HG02973 (cell line): ENCODE results near the gene MPO.

Experiments used
- ATAC-seq: cut with Tn5 transposase; IDR thresholded peaks from one replicate; pipeline ENCODE4 v1.9.1; 2021; ENCODE audit warnings: moderate library complexity; ENCODE audit not compliant: unreplicated experiment

The MPO gene

DNA sequence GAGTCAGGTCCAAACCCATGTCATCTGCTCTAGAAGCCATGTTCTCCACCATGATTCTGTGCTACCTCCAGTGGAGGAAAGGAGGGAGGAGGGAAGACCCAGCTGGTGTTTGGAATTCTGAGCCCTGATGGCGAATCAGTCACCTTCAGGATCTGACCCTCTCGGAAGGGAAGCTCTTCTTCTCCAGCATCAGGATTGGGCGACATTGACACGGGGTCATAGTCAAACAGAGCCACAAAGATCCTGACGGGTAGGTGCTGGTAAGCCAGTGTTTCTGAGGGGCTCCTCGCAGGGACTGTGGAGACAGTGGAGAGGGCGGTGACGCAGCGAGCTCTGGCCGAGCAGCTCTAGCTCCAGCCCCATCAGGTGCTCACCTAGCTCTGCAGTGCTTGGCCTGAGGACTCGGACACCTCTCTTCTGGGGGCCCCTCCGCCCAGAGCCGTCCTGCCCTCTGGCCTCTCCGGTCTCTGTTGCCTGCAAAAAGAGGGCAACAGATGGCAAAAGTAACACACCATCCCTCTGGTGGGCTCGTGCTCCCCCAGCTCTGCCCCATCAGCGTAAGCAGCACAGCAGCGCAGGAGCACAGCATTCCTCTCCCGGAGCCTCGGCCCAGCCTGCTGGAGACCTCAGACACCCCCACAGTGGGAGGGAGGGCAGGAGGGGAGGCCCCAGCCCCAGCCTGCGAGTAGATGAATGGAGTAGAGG, 26.9 kb upstream of the MPO start:
- no peak for ATAC-seq

GRCh38 chr17:58306131-58306951, 25.6 kb upstream of the MPO start:
- ATAC-seq: no peak

DNA sequence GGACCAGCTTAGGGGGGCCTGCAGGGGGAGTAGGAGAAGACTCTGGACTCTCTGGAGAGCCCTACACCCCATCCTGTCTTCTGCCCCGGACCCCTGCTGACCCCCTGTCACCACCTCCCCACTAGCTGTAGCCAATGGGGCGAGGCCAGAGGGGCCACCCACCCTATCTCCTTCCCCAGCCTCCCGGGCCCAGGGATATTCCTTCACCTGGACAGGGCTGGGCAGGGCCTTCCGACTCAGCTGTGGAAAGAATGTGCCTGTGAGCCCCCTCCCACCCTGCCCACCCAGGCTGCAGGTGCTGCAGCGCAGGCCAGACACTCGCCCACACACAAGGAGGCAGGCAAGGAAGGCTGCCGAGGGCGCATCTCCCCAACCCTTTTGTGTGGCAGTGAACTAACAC, 24.9 kb upstream of the MPO start:
- no peak for ATAC-seq

GRCh38 chr17:58304750-58305486, 24.2 kb upstream of the MPO start:
- ATAC-seq: no peak

GRCh38 chr17:58303971-58304749, 23.4 kb upstream of the MPO start:
- no peak for ATAC-seq

GRCh38 chr17:58302919-58303585, 22.3 kb upstream of the MPO start:
- ATAC-seq: no peak

GRCh38 chr17:58302171-58302918, 21.6 kb upstream of the MPO start:
- ATAC-seq: no peak

GRCh38 chr17:58301504-58302150, 20.9 kb upstream of the MPO start:
- ATAC-seq: no peak

GRCh38 chr17:58300336-58300735, 19.6 kb upstream of the MPO start:
- no peak for ATAC-seq

GRCh38 chr17:58294034-58294433, 13.3 kb upstream of the MPO start:
- ATAC-seq: no peak

- ATAC-seq: no peak
Measured at GRCh38 chr17:58291246-58291645, 10.5 kb upstream of the MPO start.

DNA sequence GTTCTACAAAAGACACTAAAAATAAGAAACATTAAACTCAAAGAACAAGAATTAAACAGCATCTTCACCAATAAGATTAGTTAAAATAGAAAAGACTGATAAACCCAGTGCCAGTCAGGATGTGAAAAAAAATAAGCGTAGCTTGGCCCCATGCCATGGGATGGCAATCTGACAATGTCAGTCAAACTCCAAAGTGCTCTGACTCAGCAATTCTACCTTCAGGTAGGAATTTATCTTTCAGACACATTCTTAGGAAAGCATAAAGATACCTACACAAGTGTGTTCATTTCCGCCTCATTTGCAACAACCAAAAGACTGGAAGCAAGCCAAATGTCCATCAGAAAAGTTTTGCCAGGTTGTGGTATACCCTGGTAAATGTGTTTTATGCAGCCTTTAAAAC, 9.1 kb upstream of the MPO start:
- ATAC-seq: no peak

DNA sequence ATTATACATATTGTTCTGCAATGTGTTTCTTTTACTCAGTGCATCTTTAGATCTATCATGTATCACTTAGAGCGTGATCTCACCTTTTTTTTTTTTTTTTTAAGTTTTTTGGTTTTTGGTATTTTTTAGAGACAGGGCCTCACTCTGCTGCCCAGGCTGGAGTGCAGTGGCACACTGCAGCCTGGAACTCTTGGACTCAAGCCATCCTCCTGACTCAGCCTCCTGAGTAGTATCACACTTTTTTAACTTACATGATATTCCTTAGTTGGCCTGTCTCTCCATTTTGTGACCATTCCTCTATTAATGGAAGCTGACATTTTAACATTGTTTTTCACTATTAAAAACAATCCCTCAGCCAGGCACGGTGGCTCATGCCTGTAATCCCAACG, 4.7 kb upstream of the MPO start:
- no peak for ATAC-seq

DNA sequence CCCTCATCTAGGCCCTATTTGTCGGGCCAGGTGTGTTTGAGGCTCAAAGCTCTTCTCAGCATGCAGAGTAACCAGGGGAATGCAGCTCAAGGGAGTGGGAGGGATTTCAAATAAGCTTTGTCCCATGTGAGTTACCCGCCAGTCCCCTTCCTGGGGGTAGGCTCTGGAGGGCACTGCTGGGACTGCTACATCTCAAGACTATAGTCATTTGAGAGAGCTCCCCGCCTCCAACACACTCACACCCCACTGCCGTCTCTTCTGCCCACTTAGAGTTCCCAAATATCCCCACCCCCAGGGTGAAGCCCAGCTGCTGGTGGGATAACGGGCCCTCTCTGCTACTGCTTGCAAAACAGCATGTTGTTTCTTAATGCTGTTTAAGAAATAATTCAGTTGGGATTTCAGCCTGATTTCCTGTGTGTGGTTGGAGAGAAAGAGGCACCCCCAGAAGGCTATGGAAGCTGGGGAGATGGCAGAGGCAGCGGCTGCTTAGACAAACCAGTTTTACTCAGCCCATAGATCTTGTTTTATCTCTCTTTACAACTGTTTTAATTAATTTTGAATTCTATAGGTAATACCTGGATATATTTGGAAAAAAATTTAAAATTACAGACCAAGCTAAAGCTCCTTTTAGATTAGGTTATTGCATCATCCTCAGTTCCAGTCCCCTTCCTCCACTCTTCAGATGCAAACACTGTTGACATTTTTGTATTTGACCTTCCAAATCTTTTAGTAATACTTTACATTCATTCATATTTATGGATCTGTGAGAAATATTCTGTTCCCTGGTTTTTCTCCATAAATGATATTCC, 4.1 kb upstream of the MPO start:
- no peak for ATAC-seq

DNA sequence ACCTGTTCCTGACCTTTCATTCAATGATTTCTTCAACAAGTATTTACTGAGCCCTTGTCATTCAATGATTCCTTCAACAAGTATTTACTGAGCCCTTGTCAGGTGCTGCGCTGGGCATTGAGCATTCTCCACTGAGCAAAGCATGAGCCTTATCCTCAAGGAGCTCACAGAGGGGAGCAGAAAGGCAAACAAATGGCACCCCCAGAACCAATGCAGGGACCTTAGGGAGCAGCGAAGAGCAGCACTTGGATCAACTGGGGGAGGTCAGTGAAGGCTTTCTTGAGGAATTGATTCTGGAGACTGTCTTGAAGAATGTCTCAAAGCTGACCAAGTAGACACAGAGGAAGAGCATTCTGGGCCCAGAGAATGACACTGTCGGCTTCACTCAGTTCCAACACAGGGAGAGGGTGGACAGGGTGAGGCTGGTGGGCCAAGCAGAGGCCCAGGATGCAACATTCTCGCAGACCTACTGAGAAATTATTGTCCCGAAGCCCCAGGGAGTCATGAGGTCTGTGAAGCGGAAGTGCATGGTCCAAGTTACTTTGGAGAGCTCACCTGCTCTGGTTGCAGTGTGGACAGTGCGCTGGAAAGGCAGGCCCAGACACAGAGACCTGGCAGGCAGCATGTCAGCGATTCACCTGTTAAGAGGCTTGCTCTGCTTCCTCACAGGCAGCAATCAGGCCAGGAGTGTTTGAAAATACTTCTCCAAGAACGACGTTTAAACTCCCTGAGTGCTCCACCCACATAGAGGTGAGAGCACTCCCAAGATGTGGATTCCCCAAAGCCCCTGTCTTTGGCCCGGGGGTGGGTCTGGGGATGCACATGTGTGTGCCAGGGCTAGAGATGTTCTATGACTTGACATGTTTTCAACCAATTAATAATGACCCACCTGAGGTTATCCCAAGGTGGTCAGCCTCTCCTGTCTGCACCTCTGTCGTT, 3.2 kb upstream of the MPO start:
- no peak for ATAC-seq

DNA sequence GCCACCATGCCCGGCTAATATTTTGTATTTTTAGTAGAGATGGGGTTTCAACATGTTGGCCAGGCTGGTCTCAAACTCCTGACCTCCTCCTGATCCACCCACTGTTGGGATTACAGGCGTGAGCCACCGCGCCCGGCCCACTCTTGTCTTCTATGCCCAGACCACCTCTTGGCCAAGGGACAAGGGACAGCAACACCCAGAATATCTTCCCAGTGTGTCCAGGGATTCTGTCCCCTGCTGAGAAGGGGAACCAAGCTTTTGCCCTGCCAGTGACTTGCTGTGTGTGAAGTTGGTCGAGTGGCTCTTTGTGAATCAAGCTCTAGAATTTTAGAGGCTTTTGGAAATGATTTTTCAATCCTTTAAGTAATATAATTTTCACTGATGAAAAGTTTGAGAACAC, 1.7 kb upstream of the MPO start:
- ATAC-seq: no peak

DNA sequence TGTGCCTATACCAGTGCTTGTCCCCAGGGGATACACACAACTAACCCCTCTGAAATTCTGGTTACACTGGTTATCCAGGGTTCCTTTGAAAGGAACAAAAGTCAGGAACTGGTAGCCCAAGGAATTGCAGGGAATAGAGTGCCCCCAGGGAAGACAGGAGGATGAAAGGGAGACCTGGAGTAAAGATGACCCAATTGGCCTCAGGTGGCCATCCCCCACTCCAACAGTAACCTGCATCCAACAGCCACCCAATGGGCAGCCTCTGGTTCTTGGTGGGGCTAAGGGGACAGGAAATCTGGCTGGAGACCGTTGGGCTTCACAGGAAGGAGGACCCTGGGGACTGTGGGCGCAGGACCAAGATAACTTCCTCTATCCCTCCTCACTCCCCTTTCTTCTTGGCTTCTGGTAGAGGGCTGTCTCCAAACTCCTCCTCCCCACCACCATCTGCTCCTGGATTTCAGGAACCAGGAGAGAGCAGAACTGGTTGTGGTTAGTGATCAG, 826 bp upstream of the MPO start:
- no peak for ATAC-seq
